ENCODE results near the gene PROM2. TPM values are rescaled to one million over a fixed set of nuclear protein-coding genes. Genes with fewer than 3 reads are reported as not detected.

PROM2 gene
- polyA plus RNA-seq, 2 donors = 56.0 to 82.4 TPM

DNA sequence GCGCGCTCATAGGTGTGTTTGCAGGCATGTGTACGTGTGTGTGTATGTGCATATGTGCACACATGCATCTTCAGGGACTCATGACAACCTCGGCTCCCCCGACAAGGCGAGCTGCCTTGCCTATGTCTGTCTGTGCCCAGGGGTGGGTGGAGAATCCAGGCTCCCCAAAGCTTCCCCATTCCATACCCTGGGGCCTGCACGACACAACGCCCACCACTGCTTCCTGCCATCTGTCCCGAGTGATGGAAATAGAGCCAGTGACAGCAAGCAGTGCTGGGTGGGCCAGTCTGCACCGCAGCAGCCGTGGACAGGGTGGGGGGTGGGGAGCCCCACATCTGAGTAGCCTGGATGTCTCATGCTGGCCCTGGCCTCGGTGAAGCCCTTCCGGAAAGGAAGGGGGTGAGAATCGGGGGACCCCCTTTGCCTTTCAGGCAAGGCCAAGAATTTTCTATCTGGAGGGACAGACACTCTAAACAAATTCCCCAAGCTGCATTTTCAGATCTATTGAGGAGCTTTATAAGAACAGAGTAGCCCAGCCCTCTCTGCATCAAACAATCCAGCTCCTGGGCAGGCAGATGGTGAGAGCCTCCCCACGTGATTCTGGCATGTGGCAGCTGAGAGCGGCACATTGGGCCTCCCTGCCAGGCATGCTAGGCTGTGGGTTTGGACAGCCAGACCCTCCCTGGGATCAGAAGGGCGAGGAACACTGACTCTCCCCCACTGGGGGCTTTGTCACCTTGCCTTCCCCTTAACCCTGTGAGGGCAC, 27.8 kb downstream of the PROM2 start:
- Histone ChIP-seq H3K27me3 (ENCODE audit: control insufficient read depth in 1 of 2, insufficient read depth in 2 of 2, low read length in 2 of 2) (no peaks in the 10 kb centered on the region), H3K27ac (ENCODE audit: low read depth in 2 of 2, low read length in 1 of 2) (no peak overlapping the region), H3K4me1 (ENCODE audit: control insufficient read depth in 2 of 2, insufficient read depth in 2 of 2, low read length in 1 of 2) (peaks cover 4 to 14% of the 10 kb centered on the region in 2 donors), H3K9me3 (ENCODE audit: control insufficient read depth in 2 of 2, insufficient read depth in 1 of 2, low read depth in 1 of 2, low read length in 1 of 2) (no peaks in the 10 kb centered on the region), H3K36me3 (ENCODE audit: control insufficient read depth in 2 of 2, insufficient read depth in 2 of 2, low read length in 1 of 2) (no peaks in the 10 kb centered on the region), H3K4me3 (ENCODE audit: low read depth in 1 of 2, low read length in 2 of 2) (no peak overlapping the region)
- 66 to 68% methylated on average over 17 of the region's 17 CpGs for WGBS, 2 donors

GRCh38 chr2:95303191-95303919, 29.1 kb downstream of the PROM2 start:
- Histone ChIP-seq H3K4me3 (ENCODE audit: low read depth in 1 of 2, low read length in 2 of 2) (no peak overlapping the region), H3K9me3 (ENCODE audit: control insufficient read depth in 2 of 2, insufficient read depth in 1 of 2, low read depth in 1 of 2, low read length in 1 of 2) (no peaks in the 10 kb centered on the region), H3K27ac (ENCODE audit: low read depth in 2 of 2, low read length in 1 of 2) (no peak overlapping the region), H3K36me3 (ENCODE audit: control insufficient read depth in 2 of 2, insufficient read depth in 2 of 2, low read length in 1 of 2) (no peaks in the 10 kb centered on the region), H3K27me3 (ENCODE audit: control insufficient read depth in 1 of 2, insufficient read depth in 2 of 2, low read length in 2 of 2) (no peaks in the 10 kb centered on the region), H3K4me1 (ENCODE audit: control insufficient read depth in 2 of 2, insufficient read depth in 2 of 2, low read length in 1 of 2) (peaks cover 4 to 17% of the 10 kb centered on the region in 2 donors)
- WGBS, 2 donors = 85 to 89% methylated on average over 19 of the region's 19 CpGs

DNA sequence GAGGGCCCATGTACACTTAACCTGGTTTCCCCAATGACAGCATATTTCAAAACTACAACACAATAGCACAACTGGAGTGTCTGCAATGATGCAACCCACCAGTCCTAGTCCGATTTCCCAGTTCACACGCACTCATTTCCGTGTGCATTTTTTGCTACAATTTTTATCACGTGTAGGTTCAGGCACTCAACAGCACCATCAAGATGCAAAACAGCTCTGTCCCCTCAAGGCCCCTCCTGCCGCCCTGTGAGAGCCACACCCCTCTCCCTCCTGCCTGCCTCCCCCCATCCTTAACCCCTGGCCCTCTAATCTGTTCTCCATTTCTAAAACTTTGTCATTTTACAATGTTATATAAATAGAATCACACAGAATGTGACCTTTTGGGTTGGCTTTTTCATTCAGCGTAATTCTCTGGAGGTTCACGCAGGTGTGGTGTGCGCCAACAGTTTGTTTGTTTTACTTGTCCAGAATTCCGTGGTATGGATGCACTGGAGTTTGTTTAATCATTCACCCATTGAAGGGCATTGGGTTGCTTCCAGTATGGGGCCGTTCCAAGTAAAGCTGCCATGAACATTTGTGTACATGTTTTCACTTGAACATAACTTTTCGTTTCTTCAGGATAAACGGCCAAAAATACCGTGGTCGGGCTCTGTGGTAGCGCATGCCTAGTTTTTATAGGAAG, 31.3 kb downstream of the PROM2 start:
- no peaks in the 10 kb centered on the region for H3K27me3 ChIP-seq (ENCODE audit: control insufficient read depth in 1 of 2, insufficient read depth in 2 of 2, low read length in 2 of 2)
- H3K36me3 ChIP-seq (ENCODE audit: control insufficient read depth in 2 of 2, insufficient read depth in 2 of 2, low read length in 1 of 2) = no peaks in the 10 kb centered on the region
- peaks cover 10 to 31% of the 10 kb centered on the region in 2 donors for H3K4me1 ChIP-seq (ENCODE audit: control insufficient read depth in 2 of 2, insufficient read depth in 2 of 2, low read length in 1 of 2)
- H3K9me3 ChIP-seq (ENCODE audit: control insufficient read depth in 2 of 2, insufficient read depth in 1 of 2, low read depth in 1 of 2, low read length in 1 of 2) = no peaks in the 10 kb centered on the region
- peak overlapping the region in 1 of 2 donors; percentile 20 for H3K27ac ChIP-seq (ENCODE audit: low read depth in 2 of 2, low read length in 1 of 2)
- H3K4me3 ChIP-seq (ENCODE audit: low read depth in 1 of 2, low read length in 2 of 2) = no peak overlapping the region
- WGBS, 2 donors = 24 to 32% methylated on average over 15 of the region's 15 CpGs

GRCh38 chr2:95306336-95306895, 32.2 kb downstream of the PROM2 start:
- WGBS, 2 donors = 55 to 62% methylated on average over 10 of the region's 10 CpGs
- H3K9me3 ChIP-seq (ENCODE audit: control insufficient read depth in 2 of 2, insufficient read depth in 1 of 2, low read depth in 1 of 2, low read length in 1 of 2) = no peaks in the 10 kb centered on the region
- no peak overlapping the region for H3K27ac ChIP-seq (ENCODE audit: low read depth in 2 of 2, low read length in 1 of 2)
- H3K4me1 ChIP-seq (ENCODE audit: control insufficient read depth in 2 of 2, insufficient read depth in 2 of 2, low read length in 1 of 2) = peaks cover 6 to 32% of the 10 kb centered on the region in 2 donors
- no peak overlapping the region for H3K4me3 ChIP-seq (ENCODE audit: low read depth in 1 of 2, low read length in 2 of 2)
- H3K36me3 ChIP-seq (ENCODE audit: control insufficient read depth in 2 of 2, insufficient read depth in 2 of 2, low read length in 1 of 2) = no peaks in the 10 kb centered on the region
- no peaks in the 10 kb centered on the region for H3K27me3 ChIP-seq (ENCODE audit: control insufficient read depth in 1 of 2, insufficient read depth in 2 of 2, low read length in 2 of 2)

DNA sequence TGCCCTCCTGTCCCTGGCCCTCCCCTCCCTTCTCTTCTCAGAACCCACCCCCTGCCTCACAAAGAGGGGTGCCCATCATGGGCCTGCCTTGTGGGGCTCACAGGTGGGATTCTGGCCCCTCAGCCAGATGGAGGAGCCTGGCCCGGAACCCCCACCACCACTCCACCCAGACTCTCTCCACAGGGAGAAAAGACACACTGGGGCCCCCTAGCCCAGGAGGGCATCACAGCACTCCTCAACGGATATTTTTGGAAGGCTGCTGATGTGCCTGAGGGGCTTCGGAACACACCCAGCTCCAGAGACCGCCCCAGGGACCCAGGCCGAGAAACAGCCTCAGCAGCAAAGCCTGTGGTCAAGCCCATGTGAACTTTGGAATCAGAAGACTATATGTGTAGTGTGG, 32.8 kb downstream of the PROM2 start:
- H3K36me3 ChIP-seq (ENCODE audit: control insufficient read depth in 2 of 2, insufficient read depth in 2 of 2, low read length in 1 of 2) = no peaks in the 10 kb centered on the region
- 79 to 85% methylated on average over 5 of the region's 5 CpGs for WGBS, 2 donors
- H3K27ac ChIP-seq (ENCODE audit: low read depth in 2 of 2, low read length in 1 of 2) = no peak overlapping the region
- H3K27me3 ChIP-seq (ENCODE audit: control insufficient read depth in 1 of 2, insufficient read depth in 2 of 2, low read length in 2 of 2) = no peaks in the 10 kb centered on the region
- H3K9me3 ChIP-seq (ENCODE audit: control insufficient read depth in 2 of 2, insufficient read depth in 1 of 2, low read depth in 1 of 2, low read length in 1 of 2) = no peaks in the 10 kb centered on the region
- peaks cover 6 to 32% of the 10 kb centered on the region in 2 donors for H3K4me1 ChIP-seq (ENCODE audit: control insufficient read depth in 2 of 2, insufficient read depth in 2 of 2, low read length in 1 of 2)
- H3K4me3 ChIP-seq (ENCODE audit: low read depth in 1 of 2, low read length in 2 of 2) = no peak overlapping the region

DNA sequence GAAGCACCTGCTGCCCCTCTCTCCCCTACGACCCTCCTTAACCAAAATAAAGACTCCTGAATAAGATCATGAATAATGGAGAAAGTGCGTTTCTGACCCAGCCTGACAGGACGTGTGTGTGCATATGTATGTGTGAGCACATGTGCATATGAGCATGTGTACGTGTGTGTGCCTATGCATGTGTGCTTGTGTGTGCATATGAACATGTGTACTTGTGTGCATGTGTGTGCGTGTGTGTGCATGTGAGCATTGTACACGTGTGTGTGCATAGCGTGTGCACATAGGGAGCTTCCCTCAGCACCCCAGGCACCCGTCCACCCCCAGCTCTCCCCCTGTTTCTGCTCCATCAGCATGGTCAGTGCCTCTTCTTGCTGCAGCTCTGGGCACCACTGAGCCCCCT, 33.6 kb downstream of the PROM2 start:
- 78 to 80% methylated on average over 8 of the region's 8 CpGs for WGBS, 2 donors
- Histone ChIP-seq H3K4me3 (ENCODE audit: low read depth in 1 of 2, low read length in 2 of 2) (no peak overlapping the region), H3K36me3 (ENCODE audit: control insufficient read depth in 2 of 2, insufficient read depth in 2 of 2, low read length in 1 of 2) (no peaks in the 10 kb centered on the region), H3K27me3 (ENCODE audit: control insufficient read depth in 1 of 2, insufficient read depth in 2 of 2, low read length in 2 of 2) (no peaks in the 10 kb centered on the region), H3K9me3 (ENCODE audit: control insufficient read depth in 2 of 2, insufficient read depth in 1 of 2, low read depth in 1 of 2, low read length in 1 of 2) (no peaks in the 10 kb centered on the region), H3K4me1 (ENCODE audit: control insufficient read depth in 2 of 2, insufficient read depth in 2 of 2, low read length in 1 of 2) (peaks cover 6 to 34% of the 10 kb centered on the region in 2 donors), H3K27ac (ENCODE audit: low read depth in 2 of 2, low read length in 1 of 2) (no peak overlapping the region)

DNA sequence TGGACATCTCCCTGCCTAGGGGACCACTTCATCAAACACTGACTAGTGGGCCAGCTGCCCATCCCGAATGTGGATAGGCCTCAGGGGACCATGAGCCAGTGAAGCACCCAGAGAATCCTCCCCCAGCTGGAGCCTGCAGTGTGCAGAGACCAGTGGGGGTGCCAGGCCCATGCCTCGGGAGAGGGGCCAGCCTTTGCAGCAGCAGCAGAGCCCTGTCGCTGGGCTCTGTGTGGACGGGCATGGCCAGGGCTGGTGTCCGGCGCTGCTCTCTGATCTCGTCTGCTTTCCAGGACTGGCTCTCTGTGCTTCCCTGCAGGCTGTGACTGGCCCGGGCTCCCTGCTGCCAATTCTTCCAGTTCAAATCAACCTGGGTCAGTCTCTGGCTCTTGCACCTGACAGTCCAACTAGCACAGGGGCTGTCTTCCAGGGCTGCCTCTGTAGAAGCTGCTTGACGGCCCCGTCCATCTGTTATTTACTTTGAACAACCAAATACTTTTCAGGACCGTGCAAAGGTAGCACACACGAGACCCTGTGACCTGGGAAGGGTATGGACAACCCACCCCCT, 34.3 kb downstream of the PROM2 start:
- H3K36me3 ChIP-seq (ENCODE audit: control insufficient read depth in 2 of 2, insufficient read depth in 2 of 2, low read length in 1 of 2) = no peaks in the 10 kb centered on the region
- H3K4me3 ChIP-seq (ENCODE audit: low read depth in 1 of 2, low read length in 2 of 2) = no peak overlapping the region
- no peaks in the 10 kb centered on the region for H3K9me3 ChIP-seq (ENCODE audit: control insufficient read depth in 2 of 2, insufficient read depth in 1 of 2, low read depth in 1 of 2, low read length in 1 of 2)
- peaks cover 6 to 34% of the 10 kb centered on the region in 2 donors for H3K4me1 ChIP-seq (ENCODE audit: control insufficient read depth in 2 of 2, insufficient read depth in 2 of 2, low read length in 1 of 2)
- H3K27me3 ChIP-seq (ENCODE audit: control insufficient read depth in 1 of 2, insufficient read depth in 2 of 2, low read length in 2 of 2) = no peaks in the 10 kb centered on the region
- 51 to 53% methylated on average over 9 to 12 of the region's 12 CpGs for WGBS, 2 donors
- no peak overlapping the region for H3K27ac ChIP-seq (ENCODE audit: low read depth in 2 of 2, low read length in 1 of 2)

DNA sequence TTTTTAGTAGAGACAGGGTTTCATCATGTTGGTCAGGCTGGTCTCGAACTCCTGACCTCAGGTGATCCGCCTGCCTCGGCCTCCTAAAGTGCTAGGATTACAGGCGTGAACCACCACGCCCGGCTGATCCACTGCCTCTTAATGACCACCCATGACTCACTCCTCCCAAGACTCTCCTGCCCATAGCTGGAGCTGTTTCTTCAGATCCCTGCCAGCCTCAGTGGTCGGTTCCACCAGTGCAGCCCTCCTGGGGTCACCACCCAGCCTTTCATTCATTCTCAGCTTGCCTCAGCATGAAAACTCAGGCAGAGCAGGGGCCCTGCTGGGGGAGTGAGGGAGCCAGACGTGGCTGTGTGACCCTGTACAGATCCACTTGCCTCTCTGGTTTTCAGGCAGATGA, 35.4 kb downstream of the PROM2 start:
- Histone ChIP-seq H3K4me1 (ENCODE audit: control insufficient read depth in 2 of 2, insufficient read depth in 2 of 2, low read length in 1 of 2) (peaks cover 6 to 36% of the 10 kb centered on the region in 2 donors), H3K36me3 (ENCODE audit: control insufficient read depth in 2 of 2, insufficient read depth in 2 of 2, low read length in 1 of 2) (no peaks in the 10 kb centered on the region), H3K27me3 (ENCODE audit: control insufficient read depth in 1 of 2, insufficient read depth in 2 of 2, low read length in 2 of 2) (no peaks in the 10 kb centered on the region), H3K9me3 (ENCODE audit: control insufficient read depth in 2 of 2, insufficient read depth in 1 of 2, low read depth in 1 of 2, low read length in 1 of 2) (no peaks in the 10 kb centered on the region), H3K4me3 (ENCODE audit: low read depth in 1 of 2, low read length in 2 of 2) (no peak overlapping the region), H3K27ac (ENCODE audit: low read depth in 2 of 2, low read length in 1 of 2) (no peak overlapping the region)
- 51 to 70% methylated on average over 8 of the region's 8 CpGs for WGBS, 2 donors

DNA sequence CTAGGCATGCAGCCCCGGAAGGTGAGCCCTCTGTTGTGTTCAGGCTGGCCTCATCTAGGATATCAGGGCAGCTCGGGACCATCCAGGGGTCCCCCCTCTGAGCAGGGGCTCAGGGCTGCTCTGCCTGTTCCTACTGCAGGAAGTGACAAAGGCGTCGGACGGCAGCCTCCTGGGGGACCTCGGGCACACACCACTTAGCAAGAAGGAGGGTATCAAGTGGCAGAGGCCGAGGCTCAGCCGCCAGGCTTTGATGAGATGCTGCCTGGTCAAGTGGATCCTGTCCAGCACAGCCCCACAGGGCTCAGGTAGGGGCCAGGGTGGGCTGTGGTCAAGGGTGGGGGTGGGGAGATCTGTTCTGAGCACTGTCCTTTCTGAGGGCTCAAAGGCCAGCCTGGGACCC, 36.0 kb downstream of the PROM2 start:
- WGBS, 2 donors = 70 to 83% methylated on average over 8 of the region's 8 CpGs
- H3K9me3 ChIP-seq (ENCODE audit: control insufficient read depth in 2 of 2, insufficient read depth in 1 of 2, low read depth in 1 of 2, low read length in 1 of 2) = no peaks in the 10 kb centered on the region
- no peak overlapping the region for H3K4me3 ChIP-seq (ENCODE audit: low read depth in 1 of 2, low read length in 2 of 2)
- H3K36me3 ChIP-seq (ENCODE audit: control insufficient read depth in 2 of 2, insufficient read depth in 2 of 2, low read length in 1 of 2) = no peaks in the 10 kb centered on the region
- H3K4me1 ChIP-seq (ENCODE audit: control insufficient read depth in 2 of 2, insufficient read depth in 2 of 2, low read length in 1 of 2) = peaks cover 6 to 34% of the 10 kb centered on the region in 2 donors
- no peaks in the 10 kb centered on the region for H3K27me3 ChIP-seq (ENCODE audit: control insufficient read depth in 1 of 2, insufficient read depth in 2 of 2, low read length in 2 of 2)
- H3K27ac ChIP-seq (ENCODE audit: low read depth in 2 of 2, low read length in 1 of 2) = no peak overlapping the region
